NCI-H226 (cell line): ENCODE measurements around the gene MAP2K5.
"Not testable (repeated sequence)": the region's sequence is repeated elsewhere in the genome, so short reads cannot be mapped to it uniquely, and the experiment has no call there.

Experiments used
- DNase-seq: peaks from one replicate; pipeline ENCODE4 v3.0.0-alpha.2; 2015

The MAP2K5 gene

DNA sequence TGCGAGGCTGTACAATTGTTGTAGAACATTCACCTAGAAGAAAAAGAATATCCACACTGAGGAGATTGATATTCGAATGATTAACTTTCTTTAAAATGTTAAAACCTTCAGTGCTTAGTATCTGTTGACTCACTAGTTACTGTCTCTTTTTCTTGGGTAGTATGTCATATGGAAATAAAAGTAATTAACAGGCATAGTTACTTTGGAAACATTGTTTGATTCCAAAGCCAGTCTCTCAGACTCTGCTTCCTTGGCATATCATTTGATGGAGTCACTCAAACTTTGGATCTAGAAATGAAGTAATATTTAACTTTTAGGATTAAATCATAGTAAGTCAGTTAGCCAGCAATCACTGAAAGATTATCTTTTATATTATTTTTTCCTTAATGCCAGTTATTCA lies 63.4 kb downstream of the MAP2K5 start:
- no peak for DNase-seq

DNA sequence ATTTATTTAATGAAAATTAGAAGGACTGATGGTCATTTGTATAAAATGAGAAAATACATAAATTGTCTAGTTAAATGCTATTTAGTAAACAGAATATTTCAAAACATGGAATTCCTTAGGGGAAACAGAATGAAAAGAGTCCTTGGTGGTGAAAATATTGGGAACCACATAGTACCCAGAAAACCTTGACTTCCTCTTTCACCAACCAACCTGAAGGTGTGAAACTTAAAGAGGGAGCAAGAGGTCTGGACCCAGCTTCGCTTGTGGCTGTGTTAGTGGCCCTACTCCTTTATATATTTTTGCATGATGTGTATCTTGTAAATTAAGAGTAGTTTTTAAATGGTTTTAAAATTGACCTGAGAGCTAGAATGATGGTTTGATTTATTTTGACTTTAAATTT lies 64.2 kb downstream of the MAP2K5 start:
- DNase-seq: no peak

GRCh38 chr15:67607329-67607728 lies 64.8 kb downstream of the MAP2K5 start:
- no peak for DNase-seq

DNA sequence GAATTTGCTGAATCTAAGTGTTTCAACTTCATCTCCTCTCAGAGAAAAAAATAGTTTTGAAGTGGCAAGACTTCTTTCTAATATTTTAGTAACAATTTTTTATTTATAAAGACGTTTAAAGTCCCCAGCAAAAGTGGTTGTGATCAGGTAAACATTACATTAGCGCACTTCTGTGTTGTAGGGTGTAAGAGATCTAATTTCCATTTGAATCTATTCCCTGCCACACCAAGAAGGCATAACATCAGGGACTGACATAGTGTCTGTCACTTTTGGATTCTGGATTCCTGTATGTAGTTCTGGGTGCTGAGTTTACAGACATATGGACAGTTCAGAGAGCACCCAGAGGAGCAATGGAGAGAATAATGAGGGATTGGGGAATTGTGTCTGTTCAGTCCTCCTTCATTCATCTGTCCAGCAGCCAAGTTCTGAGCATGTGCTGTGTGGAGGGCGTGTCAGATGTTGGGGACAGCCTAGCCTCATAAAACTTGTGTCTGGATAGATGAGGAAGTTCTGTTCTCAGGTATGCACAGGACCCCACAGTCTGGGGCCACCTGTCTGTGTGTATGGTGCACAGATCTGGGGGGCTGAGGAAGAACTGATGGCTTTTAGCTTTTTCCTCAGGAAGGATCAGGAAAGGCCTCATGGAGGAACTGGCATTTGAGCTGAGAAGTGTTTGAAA lies 65.6 kb downstream of the MAP2K5 start:
- no peak for DNase-seq

DNA sequence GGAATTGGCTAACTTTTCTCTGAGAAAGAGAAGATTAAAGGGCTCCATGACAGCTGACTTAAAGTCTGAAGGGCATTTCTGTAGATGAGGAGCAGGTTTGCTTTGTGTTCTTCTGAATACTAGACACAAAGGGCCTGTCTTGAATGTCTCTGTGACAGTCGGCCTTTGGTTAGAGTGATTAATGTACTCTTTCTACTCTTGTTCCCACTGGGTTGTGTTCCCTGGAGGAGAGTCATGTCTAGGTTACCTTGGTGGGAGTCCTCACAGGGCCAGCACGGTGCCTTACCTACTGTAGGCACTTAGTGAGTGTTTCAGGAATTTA lies 66.1 kb downstream of the MAP2K5 start:
- no peak for DNase-seq

GRCh38 chr15:67611370-67612369 lies 69.2 kb downstream of the MAP2K5 start:
- DNase-seq: no peak

DNA sequence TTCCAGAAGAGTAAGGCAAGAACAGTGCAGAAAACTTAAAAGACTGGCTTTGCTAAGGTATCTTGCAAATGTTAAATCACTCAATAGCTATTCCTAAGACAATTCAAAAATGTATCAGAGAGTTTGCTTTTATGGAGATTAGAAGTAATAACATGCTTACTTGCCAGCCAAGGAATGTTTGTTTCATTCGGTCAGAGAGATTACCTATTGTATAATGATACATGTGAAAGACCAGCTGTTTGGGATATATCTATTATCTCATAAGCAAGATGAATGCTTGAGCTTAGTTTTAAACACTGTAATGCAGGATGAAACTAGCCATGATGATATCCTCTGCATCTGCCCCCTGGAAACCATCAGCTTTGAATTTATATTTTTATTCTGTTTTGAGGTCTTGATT lies 70.7 kb downstream of the MAP2K5 start:
- DNase-seq: no peak

GRCh38 chr15:67613708-67614107 lies 71.2 kb downstream of the MAP2K5 start:
- no peak for DNase-seq

DNA sequence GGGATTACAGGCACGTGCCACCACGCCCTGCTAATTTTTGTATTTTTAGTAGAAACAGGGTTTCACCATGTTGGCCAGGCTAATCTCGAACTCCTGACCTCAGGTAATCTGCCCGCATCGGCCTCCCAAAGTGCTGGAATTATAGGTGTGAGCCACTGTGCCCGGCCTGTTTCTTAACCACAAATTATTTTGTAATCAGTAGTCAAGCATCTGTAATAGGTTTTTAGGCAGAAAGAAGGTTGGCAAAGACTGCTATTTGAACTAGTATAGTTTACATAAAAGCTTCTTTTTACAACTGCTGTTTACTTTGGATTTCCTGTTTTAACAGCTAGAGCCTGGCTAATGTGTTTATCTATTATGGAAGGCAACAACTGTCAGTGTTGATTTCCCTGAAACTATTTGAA lies 72.6 kb downstream of the MAP2K5 start:
- DNase-seq: not testable (repeated sequence)

GRCh38 chr15:67618297-67618696 lies 75.8 kb downstream of the MAP2K5 start:
- DNase-seq: no peak

DNA sequence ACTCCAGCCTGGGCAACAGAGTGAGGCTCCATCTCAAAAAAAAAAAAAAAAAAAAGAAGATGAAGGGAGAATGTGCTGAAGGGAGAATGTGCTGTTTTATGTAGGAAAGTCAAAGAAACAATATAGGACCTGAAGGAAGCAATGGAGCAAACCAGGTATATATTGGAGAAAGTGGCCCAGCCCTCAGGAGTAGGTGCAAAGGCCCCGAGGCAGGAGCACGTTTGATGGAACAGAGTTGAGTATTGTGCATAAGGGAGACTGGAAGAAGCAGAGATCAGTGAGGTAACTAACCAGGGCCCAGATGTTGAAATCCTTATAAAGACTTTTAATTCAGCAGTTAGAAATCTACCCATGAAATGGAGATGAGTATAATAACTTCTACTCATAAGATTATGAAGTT lies 79.6 kb downstream of the MAP2K5 start:
- DNase-seq: no peak

DNA sequence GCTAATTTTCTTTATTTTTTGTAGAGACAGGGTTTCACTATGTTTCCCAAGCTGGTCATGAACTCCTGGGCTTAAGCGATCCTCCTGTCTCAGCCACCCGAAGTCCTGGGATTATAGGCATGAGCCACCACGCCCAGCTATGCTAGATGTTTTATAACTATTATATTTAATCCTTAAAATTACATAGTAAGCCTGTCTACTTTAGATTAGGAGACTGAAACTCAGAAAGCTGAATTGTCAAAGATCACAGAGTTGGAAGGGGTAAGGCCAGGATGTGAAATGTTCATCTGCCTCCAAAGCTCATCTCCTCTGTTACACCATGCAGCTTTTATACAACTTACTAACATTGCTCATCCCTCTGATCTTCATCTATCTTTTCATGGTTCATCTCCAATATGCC lies 89.8 kb downstream of the MAP2K5 start:
- no peak for DNase-seq

- not testable (repeated sequence) for DNase-seq
Measured at GRCh38 chr15:67635950-67636349, 93.4 kb downstream of the MAP2K5 start.

DNA sequence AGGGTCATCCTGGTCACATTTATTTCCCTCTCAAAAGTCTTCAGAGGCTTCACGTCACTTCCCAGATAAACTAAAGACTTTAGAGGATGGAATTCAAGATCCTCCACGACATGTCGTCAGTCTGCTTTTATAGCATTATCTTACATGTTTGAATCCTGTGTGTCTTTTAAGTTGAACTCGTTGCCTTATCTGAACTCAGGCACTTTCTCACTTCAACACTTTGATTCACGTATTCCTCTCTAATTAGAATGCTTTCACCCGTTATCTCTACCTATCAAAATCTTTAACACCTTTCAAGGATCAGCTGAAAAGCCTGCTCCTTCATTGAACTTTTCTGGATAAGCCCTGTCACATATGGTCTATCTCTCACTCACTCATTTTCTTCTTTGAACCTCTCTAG lies 97.1 kb downstream of the MAP2K5 start:
- DNase-seq: no peak

DNA sequence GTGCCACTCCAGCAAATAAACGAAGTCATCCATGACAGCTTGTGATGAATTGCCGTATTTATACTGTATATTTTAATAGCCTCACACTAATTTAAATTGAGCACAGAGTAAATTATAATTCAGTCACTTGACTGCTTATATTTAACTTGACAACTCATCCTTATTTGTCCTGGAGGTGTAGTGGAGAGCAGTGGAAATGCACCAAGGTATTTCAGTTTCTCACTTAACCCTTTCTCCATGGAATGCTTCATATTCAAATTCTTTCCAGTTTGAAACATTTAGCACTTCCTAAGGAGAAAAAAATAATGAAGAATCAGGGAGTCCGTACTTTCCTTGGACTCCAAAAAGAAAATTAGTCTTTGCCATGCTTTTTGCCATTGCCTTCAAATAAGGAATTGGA lies 99.0 kb downstream of the MAP2K5 start:
- DNase-seq: no peak

DNA sequence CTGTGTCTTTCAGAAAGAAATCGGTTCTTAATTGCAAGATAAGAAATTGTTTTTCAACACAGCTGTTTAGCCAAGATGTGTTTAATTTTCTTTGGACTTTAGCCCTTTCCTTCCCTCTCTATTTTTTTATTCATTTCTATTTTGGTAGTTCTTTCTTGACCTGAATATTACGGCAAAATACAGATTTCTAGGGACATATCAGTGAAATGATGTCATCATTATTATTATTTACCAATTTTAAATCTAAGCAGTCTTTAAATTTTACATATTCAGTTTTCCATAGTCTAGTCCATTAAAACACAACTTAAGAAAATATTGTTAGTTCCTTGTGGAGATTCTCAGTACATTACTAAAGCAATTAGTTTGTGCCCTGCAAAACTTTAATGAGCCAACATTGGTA lies 104.3 kb downstream of the MAP2K5 start:
- DNase-seq: no peak

GRCh38 chr15:67652586-67652985 lies 110.1 kb downstream of the MAP2K5 start:
- no peak for DNase-seq

DNA sequence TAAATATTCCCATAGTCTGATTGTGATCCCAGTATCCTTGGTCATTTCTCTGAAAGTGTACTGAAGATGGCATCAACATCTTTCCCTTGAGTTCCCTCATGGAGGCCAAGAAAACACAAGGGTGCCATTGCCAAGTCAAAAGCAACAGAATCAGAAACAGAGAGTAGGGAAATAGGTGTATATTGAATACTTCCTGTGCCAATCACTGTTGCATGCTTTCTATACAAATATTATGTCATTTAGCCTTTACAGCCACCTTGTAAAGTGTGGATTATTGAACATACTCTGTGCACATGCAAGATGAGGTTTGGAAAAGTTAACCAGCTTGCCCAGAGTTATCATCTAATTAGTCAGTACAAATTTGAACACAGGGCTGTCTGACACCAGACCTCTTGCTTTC lies 117.9 kb downstream of the MAP2K5 start:
- no peak for DNase-seq

- DNase-seq: no peak
Measured at GRCh38 chr15:67660874-67661606, 118.5 kb downstream of the MAP2K5 start.

GRCh38 chr15:67670647-67671305 lies 128.3 kb downstream of the MAP2K5 start:
- no peak for DNase-seq

- not testable (repeated sequence) for DNase-seq
Measured at GRCh38 chr15:67672834-67673233, 130.3 kb downstream of the MAP2K5 start.

GRCh38 chr15:67674983-67675382 lies 132.5 kb downstream of the MAP2K5 start:
- no peak for DNase-seq

DNA sequence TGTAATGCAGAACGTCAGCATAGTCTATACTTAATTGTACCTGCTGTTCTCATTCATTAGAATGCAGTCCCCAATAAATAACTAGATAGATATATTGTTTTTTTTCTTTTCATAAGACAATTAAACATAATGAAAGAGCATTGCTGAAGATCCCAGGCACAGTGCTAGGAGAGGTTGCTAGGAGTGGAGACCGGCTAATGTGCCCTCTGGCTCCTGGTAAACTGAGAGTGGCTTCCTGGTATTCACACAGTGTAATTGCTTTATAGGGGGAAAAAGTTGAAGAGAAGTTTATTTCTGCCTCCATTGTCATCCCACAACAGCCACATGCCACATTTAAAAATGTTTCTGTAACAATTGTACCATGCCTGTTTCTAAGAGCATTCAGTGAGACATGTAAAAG lies 135.6 kb downstream of the MAP2K5 start:
- DNase-seq: no peak
